Dendritic cell treated with granulocyte-macrophage colony-stimulating factor and Interleukin-4, amounts not matched to agents 40 ng/mL and 50 ng/mL, for 4 days (primary cell): ENCODE measurements around the gene CALU.

ENCODE experiments used
- H3K27ac Mint-ChIP-seq: one replicate; pipeline ENCODE4 v1.8.0; 2022; ENCODE audit warnings: mild to moderate bottlenecking, mixed read lengths
- H3K27me3 Mint-ChIP-seq: one replicate; pipeline ENCODE4 v1.8.0; 2022; ENCODE audit warnings: mild to moderate bottlenecking, mixed read lengths
- H3K36me3 Mint-ChIP-seq: one replicate; pipeline ENCODE4 v1.8.0; 2022; ENCODE audit warnings: low read depth, mixed read lengths
- H3K4me1 Mint-ChIP-seq: one replicate; pipeline ENCODE4 v1.8.0; 2022; ENCODE audit warnings: low read depth, mixed read lengths
- H3K4me3 Mint-ChIP-seq: one replicate; pipeline ENCODE4 v1.8.0; 2022; ENCODE audit warnings: mild to moderate bottlenecking, moderate library complexity, mixed read lengths
- H3K9me3 Mint-ChIP-seq: one replicate; pipeline ENCODE4 v1.8.0; 2022; ENCODE audit warnings: mixed read lengths
- intact Hi-C: fragments of 100-400 bp; cut with micrococcal nuclease; formaldehyde crosslinking; loops from one replicate; pipeline ENCODE4 v1.15.0; 2022

The CALU gene

GRCh38 chr7:128739048-128739962, at the start of gene CALU:
TSS of gene CALU (plus strand) at chr7:128739359. CDS start at chr7:128748584, 9,225 bp downstream.
- Mint-ChIP-seq H3K4me1 (peaks cover 41% of the 10 kb centered on the region), H3K27ac (peak within 1 kb of the TSS; percentile 96), H3K9me3 (no peaks in the 10 kb centered on the region), H3K27me3 (no peaks in the 10 kb centered on the region), H3K36me3 (peaks cover 28% of the 10 kb centered on the region), H3K4me3 (peak within 1 kb of the TSS; percentile 96)
- intact Hi-C loops = no loop called here

- Mint-ChIP-seq H3K9me3 (no peaks in the 10 kb centered on the region), H3K4me1 (no peaks in the 10 kb centered on the region), H3K27me3 (peaks cover 14% of the 10 kb centered on the region), H3K27ac (no peak overlapping the region), H3K36me3 (no peaks in the 10 kb centered on the region), H3K4me3 (no peak overlapping the region)
- intact Hi-C loops = no loop called here
Observed at GRCh38 chr7:128691227-128691626, 47.9 kb upstream of the CALU start.

- Mint-ChIP-seq H3K9me3 (no peaks in the 10 kb centered on the region), H3K4me1 (peaks cover 8% of the 10 kb centered on the region), H3K4me3 (no peak overlapping the region), H3K27ac (no peak overlapping the region), H3K36me3 (no peaks in the 10 kb centered on the region), H3K27me3 (peaks cover 30% of the 10 kb centered on the region)
- intact Hi-C loops = no loop called here
Observed at GRCh38 chr7:128692623-128693270, 46.4 kb upstream of the CALU start.

GRCh38 chr7:128693373-128694015, 45.7 kb upstream of the CALU start:
- H3K9me3 Mint-ChIP-seq = no peaks in the 10 kb centered on the region
- intact Hi-C loops = no loop called here
- H3K4me3 Mint-ChIP-seq = no peak overlapping the region
- H3K27me3 Mint-ChIP-seq = peaks cover 37% of the 10 kb centered on the region
- H3K36me3 Mint-ChIP-seq = no peaks in the 10 kb centered on the region
- no peak overlapping the region for H3K27ac Mint-ChIP-seq
- H3K4me1 Mint-ChIP-seq = peaks cover 9% of the 10 kb centered on the region

- no peak overlapping the region for H3K27ac Mint-ChIP-seq
Observed at GRCh38 chr7:128694738-128695137, 44.4 kb upstream of the CALU start.

GRCh38 chr7:128697302-128697905, 41.8 kb upstream of the CALU start:
- Mint-ChIP-seq H3K4me3 (peak overlapping the region; percentile 66), H3K9me3 (no peaks in the 10 kb centered on the region), H3K4me1 (peaks cover 15% of the 10 kb centered on the region), H3K36me3 (no peaks in the 10 kb centered on the region), H3K27ac (no peak overlapping the region), H3K27me3 (peaks cover 47% of the 10 kb centered on the region)
- intact Hi-C loops = no loop called here

More at GRCh38 chr7:128694738-128695137, 44.4 kb upstream of the CALU start:
- intact Hi-C loops = no loop called here
- Mint-ChIP-seq H3K27me3 (peaks cover 40% of the 10 kb centered on the region), H3K9me3 (no peaks in the 10 kb centered on the region), H3K4me1 (peaks cover 9% of the 10 kb centered on the region), H3K36me3 (no peaks in the 10 kb centered on the region), H3K4me3 (no peak overlapping the region)

- Mint-ChIP-seq H3K27me3 (peaks cover 42% of the 10 kb centered on the region), H3K4me1 (peaks cover 15% of the 10 kb centered on the region), H3K27ac (no peak overlapping the region), H3K36me3 (no peaks in the 10 kb centered on the region), H3K9me3 (no peaks in the 10 kb centered on the region), H3K4me3 (no peak overlapping the region)
- intact Hi-C loops = no loop called here
Observed at GRCh38 chr7:128699196-128699712, 39.9 kb upstream of the CALU start.

GRCh38 chr7:128699895-128700294, 39.3 kb upstream of the CALU start:
- Mint-ChIP-seq H3K9me3 (no peaks in the 10 kb centered on the region), H3K27me3 (peaks cover 42% of the 10 kb centered on the region), H3K27ac (no peak overlapping the region), H3K36me3 (no peaks in the 10 kb centered on the region), H3K4me3 (no peak overlapping the region), H3K4me1 (peaks cover 19% of the 10 kb centered on the region)
- intact Hi-C loops = no loop called here

GRCh38 chr7:128701062-128701785, 37.9 kb upstream of the CALU start:
- H3K4me3 Mint-ChIP-seq = no peak overlapping the region
- H3K4me1 Mint-ChIP-seq = peaks cover 30% of the 10 kb centered on the region
- no peak overlapping the region for H3K27ac Mint-ChIP-seq
- H3K36me3 Mint-ChIP-seq = no peaks in the 10 kb centered on the region
- H3K9me3 Mint-ChIP-seq = no peaks in the 10 kb centered on the region
- intact Hi-C loops = no loop called here
- H3K27me3 Mint-ChIP-seq = peaks cover 38% of the 10 kb centered on the region

GRCh38 chr7:128703609-128704241, 35.4 kb upstream of the CALU start:
- Mint-ChIP-seq H3K9me3 (no peaks in the 10 kb centered on the region), H3K27ac (no peak overlapping the region), H3K27me3 (peaks cover 13% of the 10 kb centered on the region), H3K36me3 (no peaks in the 10 kb centered on the region), H3K4me1 (peaks cover 22% of the 10 kb centered on the region), H3K4me3 (no peak overlapping the region)
- intact Hi-C loops = no loop called here

GRCh38 chr7:128705891-128706333, 33.2 kb upstream of the CALU start:
- Mint-ChIP-seq H3K4me1 (peaks cover 30% of the 10 kb centered on the region), H3K27me3 (peaks cover 3% of the 10 kb centered on the region), H3K4me3 (no peak overlapping the region), H3K27ac (no peak overlapping the region), H3K36me3 (no peaks in the 10 kb centered on the region), H3K9me3 (no peaks in the 10 kb centered on the region)
- intact Hi-C loops = no loop called here

GRCh38 chr7:128707752-128708151, 31.4 kb upstream of the CALU start:
- intact Hi-C loops = no loop called here
- Mint-ChIP-seq H3K36me3 (no peaks in the 10 kb centered on the region), H3K27ac (no peak overlapping the region), H3K4me3 (no peak overlapping the region), H3K4me1 (peaks cover 25% of the 10 kb centered on the region), H3K27me3 (no peaks in the 10 kb centered on the region), H3K9me3 (no peaks in the 10 kb centered on the region)

GRCh38 chr7:128708235-128708634, 30.9 kb upstream of the CALU start:
- Mint-ChIP-seq H3K27me3 (no peaks in the 10 kb centered on the region), H3K9me3 (no peaks in the 10 kb centered on the region), H3K36me3 (no peaks in the 10 kb centered on the region), H3K27ac (no peak overlapping the region), H3K4me3 (no peak overlapping the region), H3K4me1 (peaks cover 25% of the 10 kb centered on the region)
- intact Hi-C loops = no loop called here
